HS-27A (cell line): ENCODE results near the gene FOXO1.

Source experiments
- DNase-seq: peaks from one replicate; pipeline ENCODE4 v3.0.0-alpha.2; 2012; ENCODE audit warnings: low read depth, missing footprints

FOXO1 gene

DNA sequence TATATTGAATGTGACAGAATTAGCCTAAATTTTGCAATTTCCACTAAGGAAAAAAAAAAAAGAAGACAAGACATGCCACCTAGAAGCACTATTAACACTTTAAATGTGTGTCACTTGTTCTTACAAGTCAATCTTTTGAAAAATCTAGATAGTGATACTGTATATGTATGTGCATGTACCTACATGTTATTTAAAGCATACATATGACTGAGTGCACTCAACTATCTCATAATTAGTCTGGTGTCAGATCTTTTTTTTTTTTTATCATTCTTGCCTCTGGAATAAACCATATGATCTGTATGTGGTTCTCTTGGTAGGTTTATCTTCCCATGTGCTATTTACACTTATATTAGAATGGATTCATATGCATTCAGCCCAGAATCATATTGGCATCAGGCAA is 62.3 kb downstream of the FOXO1 start:
- no peak for DNase-seq

GRCh38 chr13:40600149-40600751 is 66.2 kb downstream of the FOXO1 start:
- DNase-seq: no peak

GRCh38 chr13:40599747-40600146 is 66.7 kb downstream of the FOXO1 start:
- no peak for DNase-seq

GRCh38 chr13:40599124-40599523 is 67.3 kb downstream of the FOXO1 start:
- DNase-seq: no peak

GRCh38 chr13:40598569-40598968 is 67.9 kb downstream of the FOXO1 start:
- no peak for DNase-seq

GRCh38 chr13:40597735-40598365 is 68.6 kb downstream of the FOXO1 start:
- no peak for DNase-seq

DNA sequence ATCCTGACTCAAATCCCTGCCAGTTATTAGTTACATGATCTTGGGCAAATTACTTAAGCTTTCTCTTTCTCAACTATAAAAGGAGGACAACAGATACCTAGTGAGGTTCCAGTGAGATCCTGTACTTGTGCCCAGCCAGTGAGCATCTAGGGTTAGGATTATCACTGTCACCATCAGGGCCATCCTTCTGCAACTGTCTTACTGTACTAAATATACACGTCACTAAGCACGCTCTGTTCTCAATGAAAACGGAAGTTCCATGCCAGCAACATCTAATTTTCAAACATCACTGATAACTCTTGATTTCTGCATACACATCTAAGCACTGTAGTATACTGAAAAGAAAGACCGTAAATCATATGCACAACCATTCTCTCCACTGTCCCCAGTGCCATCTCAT is 70.0 kb downstream of the FOXO1 start:
- DNase-seq: no peak

DNA sequence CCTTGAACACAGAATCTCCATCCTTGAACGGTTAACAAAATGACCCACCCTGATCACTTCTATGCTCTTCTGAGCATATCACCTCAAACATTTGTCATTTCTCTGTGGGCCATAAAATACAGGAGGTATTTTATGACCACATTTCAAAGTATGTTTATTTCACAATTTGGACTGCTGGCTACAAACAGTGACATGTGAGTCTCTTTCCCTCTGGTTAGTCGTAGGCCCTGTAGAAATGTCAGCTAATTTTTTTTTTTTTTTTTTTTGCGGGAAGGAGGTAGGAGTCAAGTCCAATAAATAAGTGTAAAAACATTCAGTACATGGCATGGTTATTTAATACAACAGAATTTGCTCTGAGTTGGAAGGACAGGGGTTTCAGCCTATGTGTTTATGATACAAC is 70.7 kb downstream of the FOXO1 start:
- DNase-seq: no peak

DNA sequence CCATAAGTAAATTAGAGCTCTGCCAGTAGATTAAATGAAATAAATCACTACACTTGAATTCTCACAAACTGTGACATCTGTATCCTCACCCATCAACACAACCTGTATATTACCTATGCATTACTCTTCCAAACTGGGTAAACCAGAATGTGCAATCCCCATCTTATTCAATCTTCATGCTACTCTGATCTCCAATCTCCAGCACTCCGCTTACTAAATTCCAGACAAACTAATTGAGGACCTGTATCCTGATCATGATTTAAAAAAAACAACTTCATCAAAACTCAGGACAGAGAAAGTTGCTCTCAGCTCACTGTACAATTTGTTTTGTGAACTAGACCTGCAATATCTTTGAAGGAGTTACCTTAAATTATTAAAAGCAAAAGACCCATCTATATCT is 74.4 kb downstream of the FOXO1 start:
- DNase-seq: no peak

DNA sequence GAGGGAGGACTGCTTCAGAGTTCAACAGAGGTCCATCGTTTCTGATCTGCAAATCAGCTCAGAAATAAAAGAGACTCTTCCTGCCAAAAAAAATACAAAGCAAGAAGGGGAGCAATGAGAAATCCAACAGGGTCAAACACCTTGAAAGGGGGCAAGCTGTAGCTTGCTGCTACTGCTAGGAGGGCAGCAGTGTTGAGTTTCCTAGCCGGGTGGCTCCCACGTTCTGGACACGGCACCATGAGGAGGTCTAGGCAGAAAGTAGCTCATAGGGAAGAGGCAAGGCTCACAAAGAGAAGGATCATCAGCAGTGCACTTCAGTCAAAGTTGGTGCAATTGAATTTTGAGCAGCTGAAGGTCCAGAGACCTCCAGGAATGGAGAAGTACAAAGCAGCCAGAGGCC is 75.3 kb downstream of the FOXO1 start:
- DNase-seq: no peak

DNA sequence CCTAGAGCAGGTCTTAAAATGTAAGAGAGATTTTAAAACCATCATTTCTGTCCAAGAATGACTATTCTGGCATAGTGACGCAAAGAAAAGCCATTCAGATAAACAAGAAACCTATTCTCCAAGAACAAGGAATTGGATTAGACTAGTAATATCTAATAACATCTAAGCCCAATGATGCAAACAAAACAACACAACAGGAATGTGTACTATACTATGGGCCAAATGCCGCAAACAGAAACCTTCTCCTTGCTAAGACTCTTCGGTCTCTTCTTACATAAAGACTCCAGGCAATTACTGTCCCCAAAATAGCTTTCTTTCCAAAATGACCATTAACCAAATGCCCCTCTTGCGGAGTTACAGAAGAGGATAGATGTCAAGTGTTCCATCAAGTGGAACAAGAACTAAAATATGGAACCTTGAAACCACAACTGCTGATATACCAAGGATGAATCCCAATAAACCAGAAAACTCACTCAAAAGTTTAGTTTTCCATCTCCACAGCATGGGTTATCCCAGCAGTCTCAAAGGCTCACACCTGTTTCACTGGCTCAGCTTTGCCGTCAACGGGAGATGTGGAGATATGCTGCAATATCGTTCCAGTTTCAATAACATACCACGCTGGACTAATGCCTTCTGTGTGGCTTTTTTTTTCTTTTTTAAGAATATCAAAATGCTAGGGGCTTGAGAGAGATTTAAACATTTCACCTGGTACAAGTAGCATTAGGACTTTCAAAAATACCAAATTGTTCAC is 76.2 kb downstream of the FOXO1 start:
- DNase-seq: no peak

DNA sequence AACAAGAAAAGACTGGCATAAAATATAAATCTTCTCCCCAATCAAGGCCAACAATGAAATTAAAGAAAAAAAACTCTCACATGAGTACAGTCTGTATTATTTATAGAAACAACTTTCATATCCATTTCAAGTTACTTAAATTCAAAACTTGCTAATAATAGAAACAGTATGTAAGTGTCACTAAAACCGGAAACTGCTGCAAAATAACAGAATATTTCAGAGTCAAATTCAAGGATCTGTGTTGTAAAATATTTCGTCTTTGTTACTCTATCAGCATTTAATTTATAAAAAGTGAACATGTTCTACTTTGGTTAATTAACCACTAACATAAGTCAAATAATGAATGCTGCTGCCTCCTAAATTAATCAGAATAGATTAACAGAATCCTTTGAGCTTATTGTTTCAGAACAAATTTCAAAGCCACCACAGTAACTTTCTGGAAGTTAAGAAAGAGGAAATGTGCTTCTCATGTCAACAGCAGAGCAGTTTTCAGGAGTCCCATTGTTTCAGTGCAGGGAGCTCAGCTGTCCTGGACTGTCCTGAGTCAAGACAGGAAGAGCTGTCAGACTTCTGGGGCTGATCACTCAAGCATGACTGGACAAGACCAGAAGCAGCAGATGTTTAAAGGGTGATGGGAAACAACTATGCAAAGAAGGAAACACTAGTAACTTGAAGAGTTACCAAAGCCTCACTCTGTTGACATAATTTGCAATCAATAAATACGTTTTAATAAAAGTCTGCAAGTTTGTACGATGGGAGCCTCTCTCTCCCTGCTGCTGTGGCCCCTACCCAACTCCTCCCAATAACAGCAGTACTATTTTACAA is 76.9 kb downstream of the FOXO1 start:
- DNase-seq: no peak

GRCh38 chr13:40588101-40588500 is 78.3 kb downstream of the FOXO1 start:
- DNase-seq: no peak

DNA sequence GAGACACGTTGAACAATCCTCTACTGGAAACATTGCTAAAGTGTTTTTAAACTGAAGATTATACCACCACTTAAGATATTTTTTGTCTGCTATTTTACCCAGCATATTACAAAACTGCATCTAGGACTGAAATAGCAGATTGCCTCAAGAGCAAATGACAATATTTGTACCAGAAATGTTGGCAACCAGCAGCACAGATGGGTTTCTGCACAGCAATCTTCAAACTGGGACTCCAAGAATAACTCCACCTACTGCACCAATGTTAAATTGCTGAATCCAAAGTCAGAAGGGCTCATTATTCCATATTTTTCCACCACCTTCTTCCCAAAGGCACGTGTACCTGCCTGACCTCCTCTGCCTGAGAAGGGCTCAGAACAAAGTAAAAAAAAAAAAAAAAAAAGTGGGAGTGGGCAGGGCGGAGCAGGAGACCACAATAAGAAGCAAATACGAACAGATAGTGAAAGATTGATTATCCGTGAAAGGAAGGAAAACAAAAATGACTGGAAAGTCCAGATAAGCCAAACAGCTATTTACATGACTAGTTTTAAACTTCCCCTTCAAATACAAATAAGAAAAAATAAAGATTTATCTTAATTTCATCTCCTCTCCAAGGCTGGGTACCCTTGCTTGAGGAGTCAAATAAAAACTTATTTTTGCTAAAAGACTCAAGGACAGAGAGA is 79.4 kb downstream of the FOXO1 start:
- no peak for DNase-seq

GRCh38 chr13:40585911-40586471 is 80.5 kb downstream of the FOXO1 start:
- DNase-seq: no peak

DNA sequence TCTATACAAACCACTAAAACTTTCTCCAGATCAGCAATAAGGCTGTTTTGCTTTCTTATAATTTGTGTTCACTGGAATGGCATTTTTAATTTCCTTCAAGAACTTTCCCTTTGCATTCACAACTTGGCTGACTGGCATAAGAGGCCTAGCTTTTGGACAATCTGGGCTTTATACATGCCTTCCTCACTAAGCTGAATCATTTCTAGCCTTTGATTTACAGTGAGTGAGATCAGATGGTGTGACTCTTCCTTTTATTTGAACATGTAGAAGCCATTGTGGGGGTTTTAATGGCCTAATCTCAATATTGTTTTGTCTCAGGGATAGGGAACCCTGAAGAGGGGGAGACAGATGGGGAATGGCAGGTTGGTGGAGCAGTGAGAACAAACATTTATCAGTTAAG is 82.7 kb downstream of the FOXO1 start:
- no peak for DNase-seq

- DNase-seq: no peak
These were observed 83.9 kb downstream of the FOXO1 start for GRCh38 chr13:40582531-40582930.

DNA sequence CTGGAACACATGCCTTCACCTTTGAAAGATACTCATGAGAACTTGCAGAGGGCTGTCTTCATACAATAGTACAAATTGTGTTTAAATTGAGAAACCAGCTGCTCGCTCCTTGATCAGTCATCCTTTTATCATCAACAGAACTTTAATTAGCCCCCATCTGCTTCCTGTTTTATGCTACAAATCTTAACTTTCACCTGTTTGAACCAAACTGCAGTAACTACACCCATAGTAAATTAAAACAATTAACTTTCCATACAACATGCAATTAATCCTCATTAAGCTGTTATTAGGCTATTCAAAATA is 85.2 kb downstream of the FOXO1 start:
- DNase-seq: no peak

DNA sequence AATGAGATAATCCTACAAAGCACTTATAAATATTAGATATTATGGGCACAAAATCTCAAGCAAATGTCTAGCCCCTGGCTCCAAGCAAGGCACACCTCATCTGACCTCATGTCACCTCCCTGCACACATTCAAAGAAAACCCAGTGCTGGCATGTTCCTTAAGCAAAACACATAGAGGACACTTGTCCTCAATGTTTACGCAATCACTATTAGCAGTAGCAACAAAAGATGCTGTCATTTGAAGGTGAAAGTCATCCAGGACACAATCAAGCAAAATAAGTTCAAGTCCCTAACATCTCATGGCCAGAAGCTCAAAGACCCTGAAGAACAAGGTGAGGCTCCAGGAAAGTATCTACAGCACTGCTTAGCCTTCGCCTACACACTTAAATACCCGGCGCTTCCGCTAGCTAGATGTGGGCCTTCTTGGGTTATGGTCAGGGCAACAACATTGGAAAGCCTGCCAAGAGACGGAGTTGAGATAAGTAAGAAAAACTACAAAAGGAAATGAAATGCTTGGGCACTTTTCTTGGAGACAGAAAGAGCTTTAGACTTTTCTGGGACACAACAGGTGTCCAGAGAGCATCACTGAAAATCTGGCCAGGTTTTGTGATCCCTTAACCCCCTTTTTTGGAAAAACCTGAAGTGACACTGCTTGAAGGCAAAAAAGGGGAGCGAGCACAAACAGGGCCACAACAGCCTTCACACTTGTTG is 85.7 kb downstream of the FOXO1 start:
- no peak for DNase-seq

DNA sequence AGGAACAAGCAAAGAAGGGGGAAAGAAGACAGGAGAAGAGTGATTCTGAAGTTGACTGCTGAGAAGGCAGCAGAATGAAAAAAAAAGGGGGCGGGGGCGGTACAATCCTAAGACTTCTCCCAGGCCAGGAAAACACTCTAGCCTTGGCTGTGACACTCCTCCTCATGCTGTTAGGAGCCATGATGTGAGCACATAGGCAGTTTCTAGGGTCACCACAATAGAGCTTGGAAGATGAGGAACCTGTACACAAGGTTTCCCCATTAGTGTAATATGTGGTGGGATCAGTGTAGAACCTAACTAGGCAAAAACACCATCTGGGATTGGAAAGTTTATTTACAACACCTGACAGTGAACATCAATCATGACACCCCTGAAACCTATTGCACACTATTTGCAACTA is 86.9 kb downstream of the FOXO1 start:
- no peak for DNase-seq

DNA sequence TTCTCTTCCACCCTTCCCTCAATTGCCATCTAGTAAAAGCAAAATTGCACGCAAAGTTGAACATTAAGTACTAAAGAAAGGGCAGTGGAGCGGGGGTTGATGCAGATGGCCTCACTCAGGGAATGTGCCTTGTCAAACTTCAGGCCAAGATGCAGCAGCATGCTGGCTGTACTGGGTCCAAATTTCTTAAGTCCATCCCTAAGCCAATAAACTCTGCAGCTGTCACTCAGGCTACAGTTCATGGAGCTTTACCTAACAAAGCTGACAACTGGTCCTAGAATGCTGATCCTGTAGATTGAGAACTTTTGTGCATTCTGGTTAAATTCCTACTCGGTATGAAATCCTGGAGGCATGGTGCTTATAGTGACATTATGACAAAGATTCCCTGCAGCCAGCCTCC is 88.4 kb downstream of the FOXO1 start:
- no peak for DNase-seq
